Stimulated activated naive CD4-positive, alpha-beta T cell treated with Interleukin-2 at 50 U/mL for 16 hours (primary cell): ENCODE data around the gene ZNF84.

Source experiments
- DNase-seq: peaks from one replicate; lab custom pipeline; 2025; lab: John Stamatoyannopoulos, UW

Gene ZNF84

DNA sequence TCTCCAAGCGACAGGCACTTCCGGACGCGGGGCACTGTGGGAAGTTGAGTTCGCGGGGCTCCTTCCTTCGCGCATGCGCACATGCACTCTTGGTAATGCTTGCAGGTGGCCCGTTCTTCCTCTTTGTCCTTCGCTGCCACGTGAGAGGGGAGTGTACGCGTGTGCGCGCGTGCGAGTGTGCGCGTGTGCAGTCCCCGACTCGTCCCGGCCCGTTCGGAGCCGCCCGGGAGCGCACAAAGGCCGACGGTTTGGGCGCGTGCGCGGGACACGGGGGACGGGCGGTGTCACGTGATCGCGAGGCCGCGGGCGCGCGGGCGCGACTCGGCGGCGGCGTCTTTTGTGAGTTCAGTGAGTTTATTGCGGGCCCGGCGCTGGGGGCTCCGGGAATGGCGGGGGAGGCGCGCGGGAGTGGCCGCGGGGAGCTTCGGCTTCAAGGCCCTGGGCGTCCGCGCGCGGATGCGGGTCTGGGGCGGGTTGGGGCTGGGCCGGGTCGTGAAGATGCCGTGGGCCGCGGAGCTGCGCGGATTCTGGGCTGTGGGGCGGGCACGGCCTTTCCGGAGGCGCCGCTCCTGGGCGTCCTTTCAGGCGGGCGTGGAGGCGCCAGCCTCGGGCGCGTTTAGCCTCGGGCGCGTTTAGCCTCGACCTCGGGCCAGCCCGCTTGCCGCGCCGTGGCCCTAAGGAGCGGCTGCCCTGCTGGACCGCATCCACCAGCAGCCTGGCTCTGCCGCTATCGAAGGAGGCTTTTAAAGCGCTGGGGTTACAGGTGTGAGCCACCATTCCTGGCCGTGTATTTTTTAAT lies at the start of gene ZNF84:
ZNF84 (plus strand) TSS at position 303 of the 799 bp plus-strand sequence. CDS start 3,959 bp downstream, outside the sequence.
- DNase-seq, result peak; percentile 96

DNA sequence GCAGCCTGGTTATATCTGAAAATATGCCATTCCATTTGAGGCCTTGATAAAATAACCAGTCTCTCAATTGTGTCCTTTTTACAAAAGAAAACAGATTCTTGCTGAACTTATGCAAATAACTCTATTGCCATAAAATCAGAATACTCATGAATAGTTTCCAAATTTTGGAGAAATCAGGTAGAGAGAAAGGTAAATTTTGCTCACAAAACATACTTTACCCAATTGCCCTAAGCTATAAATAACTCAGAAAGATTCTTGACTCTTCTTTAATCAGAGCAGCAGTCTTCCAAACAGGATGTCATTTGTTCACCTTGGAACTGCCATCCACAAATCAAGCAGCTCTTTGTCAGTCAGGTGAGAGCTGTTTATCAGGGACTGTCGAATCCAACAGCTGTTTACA lies 38.6 kb upstream of the ZNF84 start:
- no peak for DNase-seq

DNA sequence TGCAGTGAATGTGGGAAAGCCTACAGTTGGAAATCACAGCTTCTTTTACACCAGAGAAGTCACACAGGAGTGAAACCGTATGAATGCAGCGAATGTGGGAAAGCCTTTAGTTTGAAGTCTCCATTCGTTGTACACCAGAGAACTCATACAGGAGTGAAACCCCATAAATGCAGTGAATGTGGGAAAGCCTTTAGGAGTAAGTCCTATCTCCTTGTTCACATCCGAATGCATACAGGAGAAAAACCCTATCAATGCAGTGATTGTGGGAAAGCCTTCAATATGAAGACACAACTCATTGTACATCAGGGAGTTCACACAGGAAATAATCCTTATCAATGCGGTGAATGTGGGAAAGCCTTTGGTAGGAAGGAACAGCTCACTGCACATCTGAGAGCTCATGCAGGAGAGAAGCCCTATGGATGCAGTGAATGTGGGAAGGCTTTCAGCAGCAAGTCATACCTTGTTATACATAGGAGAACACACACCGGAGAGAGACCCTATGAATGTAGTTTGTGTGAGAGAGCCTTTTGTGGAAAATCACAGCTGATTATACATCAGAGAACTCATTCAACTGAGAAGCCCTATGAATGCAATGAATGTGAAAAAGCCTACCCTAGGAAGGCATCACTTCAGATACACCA lies 26.5 kb upstream of the ZNF84 start:
- DNase-seq, result no peak

DNA sequence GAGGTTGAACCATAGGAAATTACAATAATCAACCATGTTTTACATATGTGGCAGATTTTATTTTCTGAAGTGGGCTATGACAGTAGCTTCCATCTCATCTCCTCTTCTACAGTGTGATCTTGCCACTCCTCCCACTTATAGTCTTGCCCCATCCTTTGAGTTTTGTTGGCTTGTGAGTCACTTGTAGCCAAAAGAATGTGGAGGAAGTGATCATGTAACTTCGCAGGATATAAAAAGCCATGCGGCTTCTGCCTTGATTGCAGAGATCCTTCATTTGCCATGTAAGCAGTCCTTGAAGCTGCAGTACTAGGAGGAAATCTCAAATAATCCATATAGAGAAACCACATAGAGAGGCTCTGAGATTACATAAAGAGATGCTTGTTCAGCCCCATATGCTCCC lies 13.7 kb upstream of the ZNF84 start:
- no peak for DNase-seq

DNA sequence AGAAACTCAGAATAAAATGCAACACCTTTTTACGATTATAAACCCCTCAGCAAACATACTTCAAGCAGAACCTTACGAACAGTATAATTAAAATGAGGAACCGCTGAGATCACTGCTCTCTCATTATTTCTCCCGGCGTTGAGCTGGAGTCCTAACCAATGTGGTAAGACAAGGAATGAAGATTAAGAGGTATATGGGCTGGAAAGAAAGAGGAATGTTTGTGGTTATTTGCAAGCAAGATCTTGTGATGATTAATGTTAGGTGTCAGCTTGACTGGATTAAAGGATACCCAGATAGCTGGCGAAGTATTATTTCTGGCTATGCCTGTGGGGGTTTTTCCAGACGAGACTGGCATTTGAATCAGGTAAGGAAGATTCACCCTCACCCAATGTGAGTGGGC lies 10.3 kb upstream of the ZNF84 start:
- DNase-seq, result no peak

DNA sequence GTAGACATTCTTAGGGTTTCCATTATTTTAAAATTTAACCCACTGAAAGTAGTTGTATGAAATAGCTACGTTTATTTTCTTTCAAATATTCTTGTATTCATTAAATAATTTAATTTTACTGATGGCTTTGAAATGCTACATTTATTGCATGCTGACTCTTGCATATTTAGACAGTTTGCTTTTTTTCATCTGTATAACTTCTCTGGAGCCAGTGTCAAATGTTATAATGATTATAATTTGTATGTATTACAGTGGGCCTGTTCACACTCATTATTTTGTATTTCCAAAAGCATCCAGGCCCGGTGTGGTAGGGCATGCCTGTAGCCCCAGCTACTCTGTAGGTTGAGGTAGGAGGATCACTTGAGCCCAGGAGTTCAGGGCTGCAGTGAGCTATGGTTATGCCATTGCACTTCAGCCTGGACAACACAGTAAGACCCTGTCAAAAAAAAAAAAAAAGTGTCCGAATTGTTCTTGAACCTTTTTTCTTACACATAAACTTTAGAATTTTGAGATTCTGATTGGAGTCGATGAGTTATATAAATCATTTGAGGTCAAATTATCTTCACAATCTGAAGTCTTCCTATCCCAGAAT lies 905 bp downstream of the ZNF84 start:
- DNase-seq, result no peak

DNA sequence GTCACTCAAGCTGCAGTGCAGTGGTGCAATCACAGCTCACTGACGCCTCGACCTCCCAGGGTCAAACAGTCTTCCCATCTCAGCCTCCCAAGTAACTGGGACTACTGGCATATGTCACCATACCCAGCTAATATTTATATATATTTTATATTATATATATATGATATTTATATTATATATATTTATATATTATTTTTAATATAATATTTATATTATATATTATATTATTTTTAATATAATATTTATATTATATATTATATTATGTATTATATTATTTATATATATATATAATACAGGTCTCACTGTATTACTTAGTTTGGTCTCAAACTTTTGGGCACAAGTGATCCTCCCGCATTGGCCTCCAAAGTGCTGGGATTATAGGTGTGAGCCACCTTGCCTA lies 9.4 kb downstream of the ZNF84 start:
- no peak for DNase-seq

DNA sequence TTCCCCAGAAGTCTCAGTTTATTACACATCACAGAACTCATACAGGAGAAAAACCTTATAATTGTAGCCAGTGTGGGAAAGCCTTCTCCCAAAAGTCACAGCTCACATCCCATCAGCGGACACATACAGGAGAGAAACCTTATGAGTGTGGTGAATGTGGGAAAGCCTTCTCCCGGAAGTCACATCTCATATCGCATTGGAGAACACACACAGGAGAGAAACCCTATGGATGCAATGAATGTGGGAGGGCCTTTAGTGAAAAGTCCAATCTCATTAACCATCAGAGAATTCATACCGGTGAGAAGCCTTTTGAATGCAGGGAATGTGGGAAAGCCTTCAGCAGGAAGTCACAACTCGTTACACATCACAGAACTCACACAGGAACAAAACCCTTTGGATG lies 20.1 kb downstream of the ZNF84 start:
- no peak for DNase-seq

DNA sequence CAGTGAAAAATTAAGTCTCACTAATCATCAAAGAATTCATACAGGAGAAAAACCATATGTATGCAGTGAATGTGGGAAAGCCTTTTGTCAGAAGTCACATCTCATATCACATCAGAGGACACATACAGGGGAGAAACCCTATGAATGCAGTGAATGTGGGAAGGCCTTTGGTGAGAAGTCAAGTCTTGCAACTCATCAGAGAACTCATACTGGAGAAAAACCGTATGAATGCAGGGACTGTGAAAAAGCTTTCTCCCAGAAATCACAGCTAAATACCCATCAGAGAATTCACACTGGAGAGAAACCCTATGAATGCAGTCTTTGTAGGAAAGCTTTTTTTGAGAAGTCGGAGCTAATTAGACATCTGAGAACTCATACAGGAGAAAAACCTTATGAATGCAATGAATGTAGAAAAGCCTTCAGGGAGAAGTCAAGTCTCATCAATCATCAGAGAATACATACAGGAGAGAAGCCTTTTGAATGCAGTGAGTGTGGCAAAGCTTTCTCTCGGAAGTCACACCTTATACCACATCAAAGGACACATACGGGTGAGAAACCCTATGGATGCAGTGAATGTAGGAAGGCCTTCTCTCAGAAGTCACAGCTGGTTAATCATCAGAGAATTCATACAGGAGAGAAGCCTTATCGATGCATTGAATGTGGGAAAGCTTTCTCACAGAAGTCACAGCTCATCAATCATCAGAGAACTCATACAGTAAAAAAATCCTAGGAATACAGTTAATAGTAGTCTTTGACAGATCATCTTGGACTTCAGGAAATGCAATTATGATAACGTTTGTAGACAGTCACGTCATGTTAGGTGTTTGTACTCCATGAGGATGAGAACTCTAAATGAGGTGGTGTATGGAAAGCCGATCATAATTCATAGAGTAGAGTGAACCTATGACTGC lies 21.1 kb downstream of the ZNF84 start:
- no peak for DNase-seq

DNA sequence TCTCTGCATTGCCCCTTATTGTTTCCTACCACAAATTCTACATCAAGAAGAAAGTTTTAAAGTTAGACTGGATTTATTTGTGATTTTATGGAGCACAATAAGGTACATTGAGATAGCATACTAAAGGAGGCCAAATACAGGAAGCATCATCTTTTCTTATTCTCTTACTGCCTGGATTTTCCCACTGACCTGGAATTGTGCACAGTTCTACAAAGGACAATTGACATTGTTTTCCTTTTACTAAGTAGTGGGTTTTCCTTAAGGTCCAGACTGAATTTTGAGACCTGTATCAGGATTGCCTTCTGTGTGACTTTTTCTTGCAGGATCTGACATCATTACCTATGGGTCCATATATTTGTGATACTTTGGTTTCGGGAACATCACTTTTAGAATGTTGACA lies 24.6 kb downstream of the ZNF84 start:
- DNase-seq, result no peak

DNA sequence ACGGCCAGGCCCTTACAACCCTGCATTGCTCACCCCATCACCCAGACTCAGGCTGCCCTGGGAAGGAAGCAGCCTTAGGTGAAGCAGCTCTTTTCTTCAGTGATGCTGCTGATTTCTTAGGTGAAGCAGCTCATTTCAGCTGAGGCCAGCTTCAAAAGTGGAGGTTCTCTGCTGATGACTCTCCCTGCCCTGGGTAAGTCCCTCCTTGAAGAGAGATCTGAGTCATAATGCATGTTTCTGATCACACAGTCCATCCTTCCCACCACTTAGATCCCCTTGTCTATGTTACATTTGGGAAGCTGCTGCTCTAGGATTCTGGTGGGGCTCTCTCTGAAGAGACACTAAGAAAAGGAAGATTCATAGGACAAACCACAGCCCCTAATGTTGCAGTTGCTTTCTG lies 26.2 kb downstream of the ZNF84 start:
- no peak for DNase-seq

DNA sequence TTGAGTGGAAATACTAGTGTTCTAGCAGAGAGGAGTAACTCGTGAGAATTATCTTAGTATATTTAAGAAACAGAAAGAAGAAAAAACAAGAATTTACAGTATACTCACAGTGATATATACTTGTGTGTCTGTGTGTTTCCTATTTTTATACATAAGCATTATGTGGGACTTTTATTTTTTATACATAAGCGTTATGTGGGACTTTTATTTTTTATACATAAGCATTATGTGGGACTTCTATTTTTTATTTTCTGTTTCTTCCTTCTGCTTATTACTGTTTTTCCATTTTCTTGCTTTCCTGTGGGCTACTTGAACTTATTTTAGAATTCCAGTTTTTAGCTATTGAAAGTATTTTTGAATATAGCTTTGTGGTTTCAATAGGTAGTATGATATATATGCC lies 36.5 kb downstream of the ZNF84 start:
- DNase-seq, result no peak

DNA sequence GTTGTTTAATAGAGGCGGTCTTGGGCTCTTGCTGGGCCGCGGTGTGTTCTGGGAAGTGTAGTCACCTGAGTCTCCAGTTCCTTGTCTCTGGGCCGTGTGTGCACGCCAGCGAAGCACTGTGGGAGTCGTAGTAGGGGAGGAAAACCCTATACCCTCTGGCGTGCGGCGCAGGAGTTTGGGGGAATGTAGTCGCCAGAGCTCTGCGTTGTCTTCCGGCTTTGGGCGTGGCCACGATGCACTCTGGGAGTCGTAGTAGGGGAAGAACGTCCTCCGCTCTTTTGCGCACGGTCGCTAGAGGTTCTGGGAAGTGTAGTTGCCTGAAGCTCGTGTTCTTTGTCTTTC lies 42.7 kb downstream of the ZNF84 start:
- DNase-seq, result peak; percentile 98

DNA sequence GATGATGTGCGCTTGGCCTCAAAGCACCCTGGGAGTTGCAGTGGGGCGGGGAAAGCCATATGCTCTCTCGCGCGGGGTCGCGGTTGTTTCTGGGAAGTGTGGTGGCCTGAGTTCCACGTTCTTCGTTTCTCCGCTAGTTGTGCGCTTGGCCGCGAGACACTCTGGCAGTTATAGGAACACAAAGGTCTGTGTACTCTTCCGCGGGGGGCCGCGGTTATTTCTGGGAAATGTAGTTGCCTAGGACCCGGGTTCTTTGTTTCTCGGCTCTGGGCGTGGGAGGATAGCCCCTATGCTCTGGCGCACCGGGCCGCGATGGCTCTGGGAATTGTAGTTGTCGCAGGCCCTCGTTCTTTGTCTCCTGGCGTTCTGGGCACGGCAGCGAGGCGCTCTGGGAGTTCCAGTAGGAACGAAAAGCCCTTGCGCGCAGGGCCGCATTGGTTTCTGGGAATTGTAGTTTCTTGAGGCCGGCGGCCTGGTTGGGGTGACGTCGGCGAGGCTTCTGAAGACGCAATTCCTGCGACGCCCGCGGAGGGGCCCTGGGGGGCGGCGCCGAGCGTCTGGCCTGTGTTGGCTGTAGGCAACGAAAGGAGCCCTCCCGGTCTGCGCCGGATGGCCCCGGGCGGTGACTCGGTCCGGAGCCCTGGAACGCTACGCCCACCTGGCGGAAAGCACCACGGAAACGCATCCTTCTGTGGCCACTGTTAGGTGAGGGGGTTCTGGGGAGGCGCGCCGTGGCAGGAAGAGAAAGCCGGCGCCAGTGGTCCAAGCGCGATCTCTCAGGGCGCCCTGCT lies 43.3 kb downstream of the ZNF84 start, which contains the start of gene ZNF140:
ZNF140 (plus strand) TSS at position 556 of the 791 bp plus-strand sequence. CDS start 398 bp downstream, outside the sequence.
- DNase-seq, result peak; percentile 95

DNA sequence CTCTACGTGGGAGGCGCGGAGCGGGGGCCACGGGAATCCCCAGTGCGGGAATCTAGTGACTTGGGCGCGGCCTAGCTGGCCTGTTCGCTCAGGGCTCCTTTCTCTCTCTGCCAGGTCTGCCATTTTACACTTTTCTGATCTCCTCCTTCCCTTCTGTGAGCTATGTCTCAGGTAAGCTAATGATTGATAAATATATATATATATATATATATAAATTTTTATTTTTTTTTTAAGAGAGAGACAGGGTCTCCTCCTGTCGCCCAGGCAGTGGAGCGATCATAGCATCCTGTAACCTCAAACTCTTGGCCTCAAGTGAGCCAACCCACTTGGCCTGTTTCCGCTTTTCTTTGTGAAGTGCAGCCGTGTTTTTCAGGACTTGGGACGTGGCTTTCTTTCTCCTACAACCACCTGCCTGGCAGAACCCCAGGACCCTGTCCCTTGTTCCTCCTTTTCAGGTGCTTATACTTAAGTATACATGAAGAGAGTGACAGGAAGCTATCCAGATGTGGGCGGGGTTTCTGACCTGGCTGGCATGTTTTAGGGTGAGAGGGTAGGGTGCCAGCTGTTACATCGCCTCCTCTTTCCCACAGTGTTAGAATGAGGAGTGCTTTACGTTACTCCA lies 44.0 kb downstream of the ZNF84 start:
- no peak for DNase-seq

DNA sequence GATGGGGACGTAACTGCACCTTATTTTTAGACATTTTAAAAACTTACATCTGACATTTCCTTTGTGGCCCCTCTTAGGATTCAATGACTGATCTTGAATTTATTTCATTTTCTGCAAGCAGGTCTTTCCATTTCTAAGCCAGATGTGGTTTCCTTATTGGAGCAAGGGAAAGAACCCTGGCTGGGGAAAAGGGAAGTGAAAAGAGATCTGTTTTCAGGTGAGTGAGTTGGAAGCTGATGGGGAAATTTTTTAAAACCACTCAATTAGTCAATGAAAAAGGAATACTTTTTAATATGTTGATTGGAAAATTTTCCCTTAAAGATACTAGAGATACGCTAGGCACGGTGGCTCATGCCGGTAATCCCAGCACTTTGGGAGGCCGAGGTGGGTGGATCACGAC lies 46.0 kb downstream of the ZNF84 start:
- DNase-seq, result no peak

DNA sequence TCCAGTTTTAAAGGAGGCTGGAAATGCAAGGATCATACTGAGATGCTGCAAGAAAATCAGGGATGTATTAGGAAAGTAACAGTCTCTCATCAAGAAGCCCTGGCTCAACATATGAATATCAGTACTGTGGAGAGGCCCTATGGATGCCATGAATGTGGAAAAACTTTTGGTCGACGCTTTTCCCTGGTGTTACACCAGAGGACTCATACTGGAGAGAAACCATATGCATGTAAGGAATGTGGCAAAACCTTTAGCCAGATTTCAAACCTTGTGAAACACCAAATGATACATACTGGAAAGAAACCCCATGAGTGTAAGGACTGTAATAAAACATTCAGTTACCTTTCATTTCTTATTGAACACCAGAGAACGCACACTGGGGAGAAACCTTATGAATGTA lies 68.3 kb downstream of the ZNF84 start:
- DNase-seq, result no peak

DNA sequence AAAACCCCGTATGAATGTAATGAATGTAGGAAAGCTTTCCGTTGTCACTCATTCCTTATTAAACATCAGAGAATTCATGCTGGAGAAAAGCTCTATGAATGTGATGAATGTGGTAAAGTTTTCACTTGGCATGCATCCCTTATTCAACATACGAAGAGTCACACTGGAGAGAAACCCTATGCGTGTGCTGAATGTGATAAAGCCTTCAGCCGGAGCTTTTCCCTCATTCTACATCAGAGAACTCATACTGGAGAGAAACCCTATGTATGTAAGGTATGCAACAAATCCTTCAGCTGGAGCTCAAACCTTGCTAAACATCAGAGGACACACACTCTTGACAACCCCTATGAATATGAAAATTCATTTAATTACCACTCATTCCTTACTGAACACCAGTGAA lies 68.9 kb downstream of the ZNF84 start:
- no peak for DNase-seq

DNA sequence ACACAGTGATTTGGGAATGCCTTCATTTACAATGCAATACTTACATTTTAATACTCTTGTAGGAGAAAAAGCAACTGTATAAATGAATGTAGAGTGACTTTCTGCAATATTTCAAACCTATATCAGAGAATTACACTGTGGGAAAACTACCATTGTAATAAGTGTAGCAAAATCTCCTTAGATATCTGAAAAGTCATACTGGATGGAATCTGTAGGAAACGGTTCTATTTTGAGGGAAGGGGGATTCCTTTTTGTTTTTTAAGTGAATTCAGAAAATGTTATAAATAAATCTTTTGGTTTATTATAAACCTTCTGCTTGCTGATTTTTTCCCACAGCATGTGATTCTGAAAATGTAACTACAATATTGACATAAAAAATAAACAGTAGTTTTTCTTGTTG lies 69.8 kb downstream of the ZNF84 start:
- no peak for DNase-seq

DNA sequence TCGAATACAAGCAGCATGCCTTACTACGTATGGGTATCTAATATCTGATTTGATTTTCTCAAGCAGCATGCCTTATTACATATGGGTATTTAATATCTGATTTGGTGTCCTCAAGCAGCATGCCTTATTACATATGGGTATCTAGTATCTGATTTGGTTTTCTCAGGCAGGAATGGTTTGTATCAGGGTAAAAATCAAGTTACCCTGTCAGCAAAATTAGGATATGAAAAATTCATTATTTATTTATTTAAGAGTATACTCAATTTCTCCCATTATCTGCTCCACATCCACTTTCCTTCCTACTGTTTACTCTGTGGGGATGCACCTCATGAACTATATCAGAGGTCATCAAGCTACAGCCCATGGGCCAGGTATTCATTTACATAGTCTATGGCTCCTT lies 70.8 kb downstream of the ZNF84 start:
- DNase-seq, result no peak
